GM23248 (cell line): ENCODE data around the gene RICTOR. TPM values are rescaled to one million over a fixed set of nuclear protein-coding genes. Genes with fewer than 3 reads are reported as not detected.

ENCODE experiments used
- DNase-seq: peaks from one replicate; pipeline ENCODE4 v3.0.0-alpha.2; 2015
- H2AFZ ChIP-seq: fragments of 200-600 bp; sonication (generic); 2 replicates; pipeline ENCODE4 v1.6.1; 2016; ENCODE audit warnings: antibody characterized with exemption
- H3F3A ChIP-seq: fragments of 200-600 bp; sonication (generic); 2 replicates; pipeline ENCODE4 v1.6.1; 2016; ENCODE audit warnings: mild to moderate bottlenecking, antibody characterized with exemption, mixed run types; ENCODE audit not compliant: insufficient read depth
- H3K27ac ChIP-seq: fragments of 200-600 bp; sonication (generic); 2 replicates; pipeline ENCODE4 v1.5.1; 2016; ENCODE audit warnings: mild to moderate bottlenecking
- H3K27me3 ChIP-seq: fragments of 200-600 bp; sonication (generic); replicated peaks from 2 replicates; pipeline ENCODE4 v1.6.1; 2016; ENCODE audit warnings: mild to moderate bottlenecking; ENCODE audit not compliant: insufficient read depth
- H3K36me3 ChIP-seq: fragments of 200-600 bp; sonication (generic); 2 replicates; pipeline ENCODE4 v1.6.1; 2016; ENCODE audit warnings: low read depth, mild to moderate bottlenecking
- H3K4me1 ChIP-seq: fragments of 200-600 bp; sonication (generic); 2 replicates; pipeline ENCODE4 v1.6.1; 2016; ENCODE audit warnings: mild to moderate bottlenecking; ENCODE audit not compliant: insufficient read depth
- H3K4me2 ChIP-seq: fragments of 200-600 bp; sonication (generic); one replicate; pipeline ENCODE4 v1.6.1; 2016; ENCODE audit warnings: mild to moderate bottlenecking; ENCODE audit not compliant: unreplicated experiment
- H3K4me3 ChIP-seq: fragments of 200-600 bp; sonication (generic); 2 replicates; pipeline ENCODE4 v1.5.1; 2016; ENCODE audit warnings: mild to moderate bottlenecking
- H3K79me2 ChIP-seq: fragments of 200-600 bp; sonication (generic); 2 replicates; pipeline ENCODE4 v1.6.1; 2016; ENCODE audit warnings: mild to moderate bottlenecking; ENCODE audit not compliant: insufficient read depth
- H3K9ac ChIP-seq: fragments of 200-600 bp; sonication (generic); 2 replicates; pipeline ENCODE4 v1.6.1; 2016; ENCODE audit warnings: mild to moderate bottlenecking
- H3K9me2 ChIP-seq: fragments of 200-600 bp; sonication (generic); 2 replicates; pipeline ENCODE4 v1.6.1; 2016; ENCODE audit warnings: mixed run types, mild to moderate bottlenecking, moderate library complexity; ENCODE audit not compliant: insufficient read depth
- H3K9me3 ChIP-seq: fragments of 200-600 bp; sonication (generic); one replicate; pipeline ENCODE4 v1.6.1; 2017; ENCODE audit warnings: low read depth
- H4K20me1 ChIP-seq: fragments of 200-600 bp; sonication (generic); 2 replicates; pipeline ENCODE4 v1.6.0; 2016; ENCODE audit not compliant: insufficient read depth
- EZH2 ChIP-seq: fragments of 200-600 bp; sonication (generic); IDR thresholded peaks from 2 replicates; pipeline ENCODE4 v1.6.1; 2018; ENCODE audit warnings: antibody characterized with exemption, mild to moderate bottlenecking; ENCODE audit not compliant: insufficient read depth, poor library complexity, severe bottlenecking
- EZH2phosphoT487 ChIP-seq: fragments of 200-600 bp; sonication (generic); IDR thresholded peaks from 2 replicates; pipeline ENCODE4 v1.6.1; 2018; ENCODE audit warnings: antibody characterized with exemption, moderate library complexity, mild to moderate bottlenecking, low read depth; ENCODE audit not compliant: insufficient read depth
- WGBS, 2 experiments: methylation state at CpG; one replicate each; pipeline ENCODE4 v1.1.6; 2015 to 2017; ENCODE audit warnings: low lambda C conversion rate in 2 of 2, low coverage in 1 of 2; ENCODE audit errors: missing lambda C conversion rate in 2 of 2; 5-methylcytosine and 5-hydroxymethylcytosine counted together
- in situ Hi-C: fragments of 300-500 bp; cut with MboI; formaldehyde crosslinking; loops from 2 replicates; pipeline ENCODE4 v1.15.0; 2020
- polyA plus RNA-seq: library from polyadenylated mRNA; unstranded; fragments of >200 nt; fragmentation: Nextera tagmentation; extraction: Ambion mirVana; gene quantifications from 2 replicates; pipeline ENCODE4 v1.2.1, GENCODE V29; 2016
- total RNA-seq: library from RNA; depleted of rRNA; stranded (reverse); fragments of >200 nt; shearing (Covaris generic); gene quantifications from 2 replicates; pipeline ENCODE4 v1.2.3, GENCODE V29; 2014

Gene RICTOR
- total and polyA plus RNA-seq, 2 experiments from 2014 or later: 5.7 to 12.5 TPM

GRCh38 chr5:39108987-39109386, 34.8 kb upstream of the RICTOR start:
- H3K36me3 ChIP-seq: no peaks in the 10 kb centered on the region
- H3K4me1 ChIP-seq: peaks cover 9% of the 10 kb centered on the region; the same call in 1 of the 2 replicates
- no peak for DNase-seq
- no peaks in the 10 kb centered on the region for H3K79me2 ChIP-seq
- no peaks in the 10 kb centered on the region for H3K27me3 ChIP-seq
- 95 to 96% methylated on average over 3 of the region's 3 CpGs for WGBS, 2 experiments
- TF ChIP-seq EZH2 (no peak), EZH2phosphoT487 (no peak)
- H3K27ac ChIP-seq: no peak overlapping the region
- H3K9ac ChIP-seq: no peak overlapping the region
- H2AFZ ChIP-seq: no peak overlapping the region
- no peaks in the 10 kb centered on the region for H3K9me2 ChIP-seq
- no peak overlapping the region for H3K4me2 ChIP-seq
- H3K4me3 ChIP-seq: no peak overlapping the region
- in situ Hi-C loops: no loop called here
- H4K20me1 ChIP-seq: no peaks in the 10 kb centered on the region
- H3K9me3 ChIP-seq: no peaks in the 10 kb centered on the region
- H3F3A ChIP-seq: no peaks in the 10 kb centered on the region

GRCh38 chr5:39107350-39107749, 33.2 kb upstream of the RICTOR start:
- Histone ChIP-seq H3K27me3 (no peaks in the 10 kb centered on the region), H3K27ac (no peak overlapping the region), H3K36me3 (no peaks in the 10 kb centered on the region), H3K79me2 (no peaks in the 10 kb centered on the region), H3K4me1 (peaks cover 20% of the 10 kb centered on the region), H3K4me2 (no peak overlapping the region), H3F3A (peaks cover 10% of the 10 kb centered on the region), H3K4me3 (no peak overlapping the region), H3K9me3 (no peaks in the 10 kb centered on the region), H3K9me2 (no peaks in the 10 kb centered on the region), H2AFZ (peak overlapping the region; percentile 9; the same call in 1 of the 2 replicates), H4K20me1 (no peaks in the 10 kb centered on the region), H3K9ac (no peak overlapping the region)
- in situ Hi-C loops: no loop called here
- no peak for TF ChIP-seq EZH2phosphoT487
- no peak for TF ChIP-seq EZH2
- peak; percentile 42 for DNase-seq

- 5 to 9% methylated on average over 1 of the region's 1 CpG for WGBS, 2 experiments
- Histone ChIP-seq H3K4me2 (peak overlapping the region; percentile 10), H3K27me3 (no peaks in the 10 kb centered on the region), H3K9ac (no peak overlapping the region), H2AFZ (peak overlapping the region; percentile 50; the same call in 1 of the 2 replicates), H3K36me3 (no peaks in the 10 kb centered on the region), H3F3A (peaks cover 18% of the 10 kb centered on the region), H4K20me1 (no peaks in the 10 kb centered on the region), H3K4me1 (peaks cover 30% of the 10 kb centered on the region), H3K9me3 (no peaks in the 10 kb centered on the region), H3K4me3 (no peak overlapping the region), H3K27ac (no peak overlapping the region), H3K9me2 (no peaks in the 10 kb centered on the region), H3K79me2 (no peaks in the 10 kb centered on the region)
- TF ChIP-seq EZH2 (no peak), EZH2phosphoT487 (no peak)
- in situ Hi-C loops: no loop called here
- DNase-seq: peak; percentile 60
Measured at GRCh38 chr5:39106322-39106721, 32.1 kb upstream of the RICTOR start.

GRCh38 chr5:39104221-39104620, 30.0 kb upstream of the RICTOR start:
- Histone ChIP-seq H3K36me3 (no peaks in the 10 kb centered on the region), H3K4me2 (no peak overlapping the region), H3K9ac (no peak overlapping the region), H3F3A (peaks cover 29% of the 10 kb centered on the region), H3K9me3 (no peaks in the 10 kb centered on the region), H3K79me2 (no peaks in the 10 kb centered on the region), H3K4me3 (no peak overlapping the region), H3K27me3 (no peaks in the 10 kb centered on the region), H3K4me1 (peaks cover 46% of the 10 kb centered on the region), H2AFZ (no peak overlapping the region), H3K9me2 (no peaks in the 10 kb centered on the region), H3K27ac (no peak overlapping the region), H4K20me1 (no peaks in the 10 kb centered on the region)
- TF ChIP-seq EZH2: no peak
- TF ChIP-seq EZH2phosphoT487: no peak
- DNase-seq: no peak
- in situ Hi-C loops: no loop called here
- 21 to 29% methylated on average over 1 of the region's 1 CpG for WGBS, 2 experiments

GRCh38 chr5:39102684-39103155, 28.5 kb upstream of the RICTOR start:
- H4K20me1 ChIP-seq: no peaks in the 10 kb centered on the region
- no peaks in the 10 kb centered on the region for H3K9me2 ChIP-seq
- H3K4me1 ChIP-seq: peaks cover 42% of the 10 kb centered on the region
- H3K9ac ChIP-seq: no peak overlapping the region
- no peak for TF ChIP-seq EZH2phosphoT487
- TF ChIP-seq EZH2: no peak
- H3K4me3 ChIP-seq: no peak overlapping the region
- H3K9me3 ChIP-seq: no peaks in the 10 kb centered on the region
- H3K79me2 ChIP-seq: no peaks in the 10 kb centered on the region
- H3K4me2 ChIP-seq: peak overlapping the region; percentile 55
- DNase-seq: peak; percentile 13
- no peaks in the 10 kb centered on the region for H3K27me3 ChIP-seq
- H3K27ac ChIP-seq: peak overlapping the region; percentile 84
- in situ Hi-C loops: no loop called here
- peaks cover 29% of the 10 kb centered on the region for H3F3A ChIP-seq
- WGBS, 2 experiments: 79 to 89% methylated on average over 4 of the region's 4 CpGs
- H3K36me3 ChIP-seq: no peaks in the 10 kb centered on the region
- no peak overlapping the region for H2AFZ ChIP-seq
